Subcutaneous abdominal adipose tissue (tissue), 5 donors: Measurements from ENCODE around the gene DBN1.
A peak's percentile ranks its signal among the peaks of the same experiment; 100 is the strongest.

Experiments used
- H3K27ac ChIP-seq: one replicate; pipeline ENCODE4 v1.7.0; 2013; ENCODE audit warnings: low read depth, mild to moderate bottlenecking, inconsistent platforms, low read length, moderate library complexity
- H3K27me3 ChIP-seq, 5 donors: one replicate each; pipeline ENCODE4 v1.7.0; 2013; ENCODE audit warnings: low read length in 5 of 5, inconsistent platforms in 1 of 5; ENCODE audit not compliant: control insufficient read depth in 5 of 5, insufficient read depth in 4 of 5
- H3K36me3 ChIP-seq, 5 donors: one replicate each; pipeline ENCODE4 v1.7.0; 2013; ENCODE audit warnings: low read length in 5 of 5; ENCODE audit not compliant: control insufficient read depth in 5 of 5, insufficient read depth in 5 of 5
- H3K4me1 ChIP-seq, 5 donors: one replicate each; pipeline ENCODE4 v1.7.0; 2013; ENCODE audit warnings: low read length in 5 of 5, mild to moderate bottlenecking in 3 of 5, moderate library complexity in 1 of 5; ENCODE audit not compliant: control insufficient read depth in 5 of 5, insufficient read depth in 5 of 5
- H3K4me3 ChIP-seq, 5 donors: one replicate each; pipeline ENCODE4 v1.7.0; 2013; ENCODE audit warnings: low read length in 5 of 5, low read depth in 1 of 5
- H3K9ac ChIP-seq, 5 donors: one replicate each; pipeline ENCODE4 v1.7.0; 2013; ENCODE audit warnings: low read length in 5 of 5, mild to moderate bottlenecking in 4 of 5, moderate library complexity in 3 of 5
- H3K9me3 ChIP-seq, 5 donors: one replicate each; pipeline ENCODE4 v1.7.0; 2013; ENCODE audit warnings: low read length in 5 of 5; ENCODE audit not compliant: control insufficient read depth in 5 of 5
- donor health status: healthy.
- donor health status: healthy.
- donor health status: healthy.
- donor health status: healthy.
- donor health status: healthy.

DBN1 gene

GRCh38 chr5:177468685-177469628 lies 4.5 kb downstream of the DBN1 start:
- Histone ChIP-seq H3K9me3 (peaks cover 0 to 2% (median 0%) of the 10 kb centered on the region in 5 donors), H3K4me1 (peaks cover 2 to 43% (median 40%) of the 10 kb centered on the region in 5 donors), H3K36me3 (peaks cover 0 to 33% (median 30%) of the 10 kb centered on the region in 5 donors), H3K4me3 (peak overlapping the region in 1 of 5 donors; percentile 24), H3K27me3 (no peaks in the 10 kb centered on the region), H3K9ac (peak overlapping the region in 1 of 5 donors; percentile 46), H3K27ac (peak overlapping the region; percentile 37)

GRCh38 chr5:177468329-177468684 lies 5.1 kb downstream of the DBN1 start:
- H3K27ac ChIP-seq = no peak overlapping the region
- no peak overlapping the region for H3K4me3 ChIP-seq
- no peaks in the 10 kb centered on the region for H3K27me3 ChIP-seq
- H3K9ac ChIP-seq = no peak overlapping the region
- peaks cover 0 to 2% (median 0%) of the 10 kb centered on the region in 5 donors for H3K9me3 ChIP-seq
- peaks cover 0 to 33% (median 30%) of the 10 kb centered on the region in 5 donors for H3K36me3 ChIP-seq
- H3K4me1 ChIP-seq = peaks cover 2 to 41% (median 38%) of the 10 kb centered on the region in 5 donors

DNA sequence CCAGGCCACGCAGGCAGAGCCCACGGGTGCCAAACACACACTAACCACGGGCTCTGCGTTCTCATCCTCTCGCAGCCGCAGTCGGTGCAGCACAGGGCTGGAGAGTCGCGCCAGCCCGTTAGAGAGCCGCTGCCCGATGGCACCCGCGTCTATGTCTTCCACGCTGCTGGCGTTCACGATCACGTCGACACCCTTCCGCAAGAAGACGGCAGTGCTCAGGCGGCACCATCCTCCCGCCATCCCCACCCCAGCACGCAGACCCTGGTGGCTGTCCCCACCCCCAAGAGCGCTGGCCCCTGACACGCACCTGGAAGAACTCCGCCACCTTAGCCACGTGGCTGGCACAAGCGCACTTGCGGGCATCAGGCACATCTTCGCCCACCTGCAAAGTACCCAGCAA lies 6.0 kb downstream of the DBN1 start:
- H3K4me1 ChIP-seq = peaks cover 2 to 41% (median 36%) of the 10 kb centered on the region in 5 donors
- no peak overlapping the region for H3K9ac ChIP-seq
- H3K27ac ChIP-seq = no peak overlapping the region
- peaks cover 0 to 33% (median 30%) of the 10 kb centered on the region in 5 donors for H3K36me3 ChIP-seq
- H3K27me3 ChIP-seq = no peaks in the 10 kb centered on the region
- H3K9me3 ChIP-seq = peaks cover 0 to 2% (median 0%) of the 10 kb centered on the region in 5 donors
- H3K4me3 ChIP-seq = no peak overlapping the region

- H3K36me3 ChIP-seq = peaks cover 0 to 33% (median 30%) of the 10 kb centered on the region in 5 donors
- no peak overlapping the region for H3K27ac ChIP-seq
- no peaks in the 10 kb centered on the region for H3K27me3 ChIP-seq
- peaks cover 0 to 40% (median 34%) of the 10 kb centered on the region in 5 donors for H3K4me1 ChIP-seq
- no peak overlapping the region for H3K4me3 ChIP-seq
- no peak overlapping the region for H3K9ac ChIP-seq
- H3K9me3 ChIP-seq = peaks cover 0 to 2% (median 0%) of the 10 kb centered on the region in 5 donors
These were observed 6.6 kb downstream of the DBN1 start for GRCh38 chr5:177466861-177467260.

GRCh38 chr5:177465044-177465443 lies 8.4 kb downstream of the DBN1 start:
- H3K9ac ChIP-seq = no peak overlapping the region
- H3K9me3 ChIP-seq = peaks cover 0 to 2% (median 0%) of the 10 kb centered on the region in 5 donors
- H3K27me3 ChIP-seq = no peaks in the 10 kb centered on the region
- H3K4me3 ChIP-seq = no peak overlapping the region
- peaks cover 0 to 40% (median 35%) of the 10 kb centered on the region in 5 donors for H3K36me3 ChIP-seq
- peaks cover 0 to 29% (median 22%) of the 10 kb centered on the region in 5 donors for H3K4me1 ChIP-seq
- no peak overlapping the region for H3K27ac ChIP-seq

GRCh38 chr5:177462021-177462670 lies 11.3 kb downstream of the DBN1 start:
- peak overlapping the region; percentile 76 for H3K27ac ChIP-seq
- peaks cover 0 to 20% (median 15%) of the 10 kb centered on the region in 5 donors for H3K4me1 ChIP-seq
- peak overlapping the region in 1 of 5 donors; percentile 58 for H3K9ac ChIP-seq
- H3K9me3 ChIP-seq = peaks cover 0 to 2% (median 0%) of the 10 kb centered on the region in 5 donors
- H3K4me3 ChIP-seq = peak overlapping the region in 3 of 5 donors; percentile 3 to 32 (median 28)
- no peaks in the 10 kb centered on the region for H3K27me3 ChIP-seq
- peaks cover 0 to 50% (median 40%) of the 10 kb centered on the region in 5 donors for H3K36me3 ChIP-seq

- peaks cover 0 to 30% (median 22%) of the 10 kb centered on the region in 5 donors for H3K36me3 ChIP-seq
- no peaks in the 10 kb centered on the region for H3K9me3 ChIP-seq
- H3K4me1 ChIP-seq = peaks cover 0 to 39% (median 35%) of the 10 kb centered on the region in 5 donors
- no peak overlapping the region for H3K27ac ChIP-seq
- no peaks in the 10 kb centered on the region for H3K27me3 ChIP-seq
- no peak overlapping the region for H3K4me3 ChIP-seq
- H3K9ac ChIP-seq = no peak overlapping the region
These were observed 13.4 kb downstream of the DBN1 start for GRCh38 chr5:177459819-177460628.

- Histone ChIP-seq H3K9ac (no peak overlapping the region), H3K4me3 (no peak overlapping the region), H3K36me3 (peaks cover 0 to 29% (median 22%) of the 10 kb centered on the region in 5 donors), H3K27ac (no peak overlapping the region), H3K4me1 (peaks cover 0 to 44% (median 37%) of the 10 kb centered on the region in 5 donors), H3K9me3 (no peaks in the 10 kb centered on the region), H3K27me3 (no peaks in the 10 kb centered on the region)
These were observed 14.1 kb downstream of the DBN1 start for GRCh38 chr5:177459357-177459756.

DNA sequence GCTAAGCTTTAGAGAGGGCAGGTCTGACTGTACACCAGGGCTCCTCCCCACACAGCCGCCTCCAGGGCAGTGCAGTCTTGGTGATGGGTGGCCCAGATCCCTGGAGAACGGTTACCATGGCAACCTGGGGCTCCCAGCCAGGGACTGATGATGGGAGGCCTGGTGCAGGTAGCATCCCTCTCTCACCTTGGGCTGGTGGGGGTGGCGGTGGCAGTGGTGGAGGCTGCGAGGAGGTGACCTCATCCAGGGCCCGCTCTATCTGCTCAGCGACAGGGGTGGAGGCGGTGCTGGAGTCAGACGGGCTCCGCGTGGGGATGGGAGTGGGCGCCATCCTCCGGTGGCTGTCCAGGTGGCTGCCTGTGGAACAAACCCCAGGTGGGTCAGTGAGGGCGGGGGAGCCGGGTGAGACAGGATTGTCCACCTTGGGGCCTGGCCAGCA lies 14.5 kb downstream of the DBN1 start:
- H3K4me1 ChIP-seq = peaks cover 0 to 48% (median 42%) of the 10 kb centered on the region in 5 donors
- H3K27ac ChIP-seq = no peak overlapping the region
- H3K9me3 ChIP-seq = no peaks in the 10 kb centered on the region
- peaks cover 0 to 2% (median 0%) of the 10 kb centered on the region in 5 donors for H3K27me3 ChIP-seq
- H3K9ac ChIP-seq = no peak overlapping the region
- no peak overlapping the region for H3K4me3 ChIP-seq
- H3K36me3 ChIP-seq = peaks cover 0 to 29% (median 22%) of the 10 kb centered on the region in 5 donors
